Upper lobe of left lung (tissue), 4 donors: ENCODE measurements around the gene DAPK1.

Experiments
- EP300 ChIP-seq, 4 donors: sonication (generic); formaldehyde crosslinking; IDR thresholded peaks; one replicate each; pipeline ENCODE4 v1.5.1; 2017; ENCODE audit warnings: antibody characterized with exemption in 4 of 4, control low read depth in 2 of 4
- POLR2A ChIP-seq, 4 donors: fragments of 450-650 bp; IDR thresholded peaks; one replicate each; pipeline ENCODE4 v1.5.1; 2016 to 2017; ENCODE audit warnings: antibody characterized with exemption in 4 of 4, mild to moderate bottlenecking in 2 of 4
- TF ChIP-seq, protein P1 (sequence below), 6 experiments: fragments of 450-650 bp in 4 of 6; fragments of 200-600 bp in 2 of 6; sonication (generic) in 2 of 6; IDR thresholded peaks; one replicate each; pipeline ENCODE4 v1.5.1; 2016 to 2019; ENCODE audit warnings: antibody characterized with exemption in 6 of 6

DNA sequence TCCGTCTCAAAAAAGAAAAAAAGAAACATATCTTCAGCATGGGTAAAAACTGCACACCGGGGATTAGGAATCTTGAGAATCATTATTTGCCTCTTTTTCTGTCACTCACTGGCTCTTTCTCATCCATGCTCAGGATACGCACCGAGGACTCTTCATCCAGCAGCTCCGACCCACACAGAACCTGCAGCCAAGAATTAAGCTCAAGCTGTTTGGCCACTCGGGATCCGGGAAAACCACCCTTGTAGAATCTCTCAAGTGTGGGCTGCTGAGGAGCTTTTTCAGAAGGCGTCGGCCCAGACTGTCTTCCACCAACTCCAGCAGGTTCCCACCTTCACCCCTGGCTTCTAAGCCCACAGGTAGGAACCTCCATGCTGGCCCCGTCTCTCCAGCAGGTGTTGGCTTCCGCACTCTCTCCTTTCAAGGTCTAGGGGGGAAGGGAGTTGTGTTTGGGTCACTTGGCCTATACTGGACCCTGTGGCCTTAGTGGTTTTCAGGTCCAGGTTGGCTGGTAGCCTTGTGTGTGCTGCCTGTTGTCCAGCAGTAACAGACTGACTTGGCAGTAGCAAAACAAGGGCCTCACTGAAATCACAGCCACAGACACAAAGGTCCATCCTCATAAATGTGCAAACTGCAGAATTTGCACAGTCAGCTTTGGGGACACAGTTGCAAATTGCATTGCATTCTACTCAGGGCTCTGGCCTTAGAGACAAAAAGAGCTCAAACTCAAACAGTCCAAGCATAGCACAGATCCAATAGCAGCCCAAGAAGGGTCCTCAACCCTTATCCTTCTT is 183.8 kb downstream of the DAPK1 start:
- TF ChIP-seq, protein P1, sequence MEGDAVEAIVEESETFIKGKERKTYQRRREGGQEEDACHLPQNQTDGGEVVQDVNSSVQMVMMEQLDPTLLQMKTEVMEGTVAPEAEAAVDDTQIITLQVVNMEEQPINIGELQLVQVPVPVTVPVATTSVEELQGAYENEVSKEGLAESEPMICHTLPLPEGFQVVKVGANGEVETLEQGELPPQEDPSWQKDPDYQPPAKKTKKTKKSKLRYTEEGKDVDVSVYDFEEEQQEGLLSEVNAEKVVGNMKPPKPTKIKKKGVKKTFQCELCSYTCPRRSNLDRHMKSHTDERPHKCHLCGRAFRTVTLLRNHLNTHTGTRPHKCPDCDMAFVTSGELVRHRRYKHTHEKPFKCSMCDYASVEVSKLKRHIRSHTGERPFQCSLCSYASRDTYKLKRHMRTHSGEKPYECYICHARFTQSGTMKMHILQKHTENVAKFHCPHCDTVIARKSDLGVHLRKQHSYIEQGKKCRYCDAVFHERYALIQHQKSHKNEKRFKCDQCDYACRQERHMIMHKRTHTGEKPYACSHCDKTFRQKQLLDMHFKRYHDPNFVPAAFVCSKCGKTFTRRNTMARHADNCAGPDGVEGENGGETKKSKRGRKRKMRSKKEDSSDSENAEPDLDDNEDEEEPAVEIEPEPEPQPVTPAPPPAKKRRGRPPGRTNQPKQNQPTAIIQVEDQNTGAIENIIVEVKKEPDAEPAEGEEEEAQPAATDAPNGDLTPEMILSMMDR (IDR thresholded peaks at IDR 0.05): no peak
- TF ChIP-seq POLR2A (IDR thresholded peaks at IDR 0.05): no peak
- TF ChIP-seq EP300 (IDR thresholded peaks at IDR 0.05): no peak
